Activated naive CD4-positive, alpha-beta T cell treated with Interleukin-2 at 50 U/mL for 16 hours (primary cell): ENCODE data around the gene PIK3CB.
"Not testable (repeated sequence)": the region's sequence is repeated elsewhere in the genome, so short reads cannot be mapped to it uniquely, and the experiment has no call there.

Experiments used
- DNase-seq: peaks from one replicate; pipeline ENCODE4 v3.0.0-alpha.2; 2020

Gene PIK3CB

GRCh38 chr3:138846262-138846791 is 11.6 kb upstream of the PIK3CB start:
- no peak for DNase-seq

GRCh38 chr3:138845771-138846173 is 11.0 kb upstream of the PIK3CB start:
- DNase-seq: no peak

GRCh38 chr3:138845181-138845601 is 10.5 kb upstream of the PIK3CB start:
- no peak for DNase-seq

- DNase-seq: no peak
Measured at GRCh38 chr3:138842483-138843188, 7.9 kb upstream of the PIK3CB start.

GRCh38 chr3:138838385-138838784 is 3.7 kb upstream of the PIK3CB start:
- not testable (repeated sequence) for DNase-seq

- not testable (repeated sequence) for DNase-seq
Measured at GRCh38 chr3:138835846-138836245, 1.1 kb upstream of the PIK3CB start.

GRCh38 chr3:138835397-138835757 is 649 bp upstream of the PIK3CB start:
- DNase-seq: no peak

GRCh38 chr3:138833899-138834595 is 681 bp downstream of the PIK3CB start:
- DNase-seq: no peak

- not testable (repeated sequence) for DNase-seq
Measured at GRCh38 chr3:138832473-138833057, 2.2 kb downstream of the PIK3CB start.

- no peak for DNase-seq
Measured at GRCh38 chr3:138829886-138830510, 4.7 kb downstream of the PIK3CB start.

GRCh38 chr3:138829097-138829496 is 5.6 kb downstream of the PIK3CB start:
- DNase-seq: no peak

- DNase-seq: no peak
Measured at GRCh38 chr3:138827222-138827621, 7.5 kb downstream of the PIK3CB start.

GRCh38 chr3:138825336-138825735 is 9.4 kb downstream of the PIK3CB start:
- no peak for DNase-seq

- no peak for DNase-seq
Measured at GRCh38 chr3:138824114-138824506, 10.6 kb downstream of the PIK3CB start.

GRCh38 chr3:138820379-138820778 is 14.3 kb downstream of the PIK3CB start:
- DNase-seq: not testable (repeated sequence)

- no peak for DNase-seq
Measured at GRCh38 chr3:138818185-138818860, 16.4 kb downstream of the PIK3CB start.

- no peak for DNase-seq
Measured at GRCh38 chr3:138817695-138818094, 17.0 kb downstream of the PIK3CB start.

- DNase-seq: no peak
Measured at GRCh38 chr3:138812806-138813205, 21.9 kb downstream of the PIK3CB start.

GRCh38 chr3:138809500-138810256 is 25.1 kb downstream of the PIK3CB start:
- no peak for DNase-seq

- DNase-seq: no peak
Measured at GRCh38 chr3:138806376-138807080, 28.2 kb downstream of the PIK3CB start.

GRCh38 chr3:138803006-138803653 is 31.6 kb downstream of the PIK3CB start:
- no peak for DNase-seq
